ENCODE measurements around the gene ACP5. TPM values are rescaled to one million over a fixed set of nuclear protein-coding genes. Genes with fewer than 3 reads are reported as not detected.

ACP5 gene
- polyA plus RNA-seq, 1 donor from 2014 or later: not detected

DNA sequence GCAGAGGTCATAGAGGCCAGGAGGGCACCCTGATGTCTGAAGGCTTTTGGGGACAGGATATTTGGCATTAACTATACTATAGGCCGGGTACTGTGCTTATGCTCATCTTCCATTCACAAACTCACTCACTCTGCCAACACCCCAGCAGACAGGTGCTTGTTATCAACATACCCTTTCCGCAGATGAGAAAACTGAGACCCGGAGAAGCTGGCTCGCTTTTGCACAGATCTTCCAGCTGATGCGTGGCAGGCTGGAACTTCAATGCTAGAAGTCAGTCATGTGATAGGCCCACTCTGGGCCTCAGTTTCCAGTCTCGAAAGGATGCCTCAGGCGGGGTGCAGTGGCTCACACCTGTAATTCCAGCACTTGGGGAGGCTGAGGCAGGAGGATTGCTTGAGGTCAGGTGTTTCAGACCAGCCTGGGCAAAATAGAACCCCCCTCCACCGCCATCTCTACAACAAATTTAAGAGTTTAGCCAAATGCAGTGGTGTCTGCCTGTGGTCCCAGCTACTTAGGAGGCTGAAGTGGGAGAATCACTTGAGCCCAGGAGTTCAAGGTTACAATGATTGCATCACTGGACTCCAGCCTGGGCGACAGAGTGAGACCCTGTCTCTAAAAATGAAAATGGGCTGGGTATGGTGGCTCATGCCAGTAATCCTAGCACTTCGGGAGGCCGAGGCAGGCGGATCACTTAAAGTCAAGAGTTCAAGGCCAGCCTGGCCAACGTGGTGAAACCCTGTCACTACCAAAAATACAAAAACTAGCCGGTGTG is 29.3 kb downstream of the ACP5 start:
- Histone ChIP-seq H3K4me2 (ENCODE audit: low read length) (no peak overlapping the region), H4K20me1 (ENCODE audit: insufficient read depth) (no peaks in the 10 kb centered on the region), H3K36me3 (ENCODE audit: insufficient read depth, low read length) (no peaks in the 10 kb centered on the region), H3K9me2 (ENCODE audit: insufficient read depth, low read length) (no peaks in the 10 kb centered on the region), H3K27me3 (ENCODE audit: insufficient read depth, low read depth, low read length) (no peaks in the 10 kb centered on the region), H3F3A (ENCODE audit: insufficient read depth, low read length, poor library complexity, severe bottlenecking) (no peaks in the 10 kb centered on the region), H3K79me2 (replicated peaks; ENCODE audit: insufficient read depth, low read length) (no peaks in the 10 kb centered on the region), H3K9me3 (ENCODE audit: low read length) (no peaks in the 10 kb centered on the region), H3K27ac (ENCODE audit: low read length) (no peak overlapping the region), H2AFZ (ENCODE audit: low read depth, low read length) (no peak overlapping the region), H3K9ac (ENCODE audit: low read length) (no peak overlapping the region), H3K4me3 (ENCODE audit: low read length) (no peak overlapping the region)
- TF ChIP-seq SMC3 (conservative IDR thresholded peaks at IDR 0.05; ENCODE audit: poor library complexity) (no peak), TAF1 (IDR thresholded peaks at IDR 0.05; ENCODE audit: low read depth) (no peak), EP300 (conservative IDR thresholded peaks at IDR 0.05; ENCODE audit: poor library complexity, severe bottlenecking) (no peak), EZH2 (IDR thresholded peaks at IDR 0.05; ENCODE audit: borderline replicate concordance, insufficient read depth, low read length, poor library complexity, severe bottlenecking) (no peak), RAD21 (conservative IDR thresholded peaks at IDR 0.05) (no peak), REST (IDR thresholded peaks at IDR 0.05; ENCODE audit: borderline replicate concordance) (no peak), MXI1 (conservative IDR thresholded peaks at IDR 0.05; ENCODE audit: poor library complexity, severe bottlenecking) (no peak), POLR2AphosphoS5 (IDR thresholded peaks at IDR 0.05) (no peak)
- TF ChIP-seq, protein P1, sequence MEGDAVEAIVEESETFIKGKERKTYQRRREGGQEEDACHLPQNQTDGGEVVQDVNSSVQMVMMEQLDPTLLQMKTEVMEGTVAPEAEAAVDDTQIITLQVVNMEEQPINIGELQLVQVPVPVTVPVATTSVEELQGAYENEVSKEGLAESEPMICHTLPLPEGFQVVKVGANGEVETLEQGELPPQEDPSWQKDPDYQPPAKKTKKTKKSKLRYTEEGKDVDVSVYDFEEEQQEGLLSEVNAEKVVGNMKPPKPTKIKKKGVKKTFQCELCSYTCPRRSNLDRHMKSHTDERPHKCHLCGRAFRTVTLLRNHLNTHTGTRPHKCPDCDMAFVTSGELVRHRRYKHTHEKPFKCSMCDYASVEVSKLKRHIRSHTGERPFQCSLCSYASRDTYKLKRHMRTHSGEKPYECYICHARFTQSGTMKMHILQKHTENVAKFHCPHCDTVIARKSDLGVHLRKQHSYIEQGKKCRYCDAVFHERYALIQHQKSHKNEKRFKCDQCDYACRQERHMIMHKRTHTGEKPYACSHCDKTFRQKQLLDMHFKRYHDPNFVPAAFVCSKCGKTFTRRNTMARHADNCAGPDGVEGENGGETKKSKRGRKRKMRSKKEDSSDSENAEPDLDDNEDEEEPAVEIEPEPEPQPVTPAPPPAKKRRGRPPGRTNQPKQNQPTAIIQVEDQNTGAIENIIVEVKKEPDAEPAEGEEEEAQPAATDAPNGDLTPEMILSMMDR (IDR thresholded peaks at IDR 0.05; ENCODE audit: poor library complexity, severe bottlenecking): no peak

- no peak overlapping the region for H3K4me2 ChIP-seq (ENCODE audit: low read length)
- no peaks in the 10 kb centered on the region for H3K27me3 ChIP-seq (ENCODE audit: insufficient read depth, low read depth, low read length)
- no peak for TF ChIP-seq MXI1 (conservative IDR thresholded peaks at IDR 0.05; ENCODE audit: poor library complexity, severe bottlenecking)
- no peak for TF ChIP-seq REST (IDR thresholded peaks at IDR 0.05; ENCODE audit: borderline replicate concordance)
- TF ChIP-seq EZH2 (IDR thresholded peaks at IDR 0.05; ENCODE audit: borderline replicate concordance, insufficient read depth, low read length, poor library complexity, severe bottlenecking): no peak
- TF ChIP-seq POLR2AphosphoS5 (IDR thresholded peaks at IDR 0.05): no peak
- TF ChIP-seq EP300 (conservative IDR thresholded peaks at IDR 0.05; ENCODE audit: poor library complexity, severe bottlenecking): no peak
- no peak for TF ChIP-seq RAD21 (conservative IDR thresholded peaks at IDR 0.05)
- no peak for TF ChIP-seq SMC3 (conservative IDR thresholded peaks at IDR 0.05; ENCODE audit: poor library complexity)
- TF ChIP-seq, protein P1 (IDR thresholded peaks at IDR 0.05; ENCODE audit: poor library complexity, severe bottlenecking): no peak
- no peak for TF ChIP-seq TAF1 (IDR thresholded peaks at IDR 0.05; ENCODE audit: low read depth)
Observed at GRCh38 chr19:11541238-11541637, 36.2 kb downstream of the ACP5 start.

More at GRCh38 chr19:11541238-11541637, 36.2 kb downstream of the ACP5 start:
- Histone ChIP-seq H4K20me1 (ENCODE audit: insufficient read depth) (no peaks in the 10 kb centered on the region), H2AFZ (ENCODE audit: low read depth, low read length) (no peak overlapping the region), H3K9me2 (ENCODE audit: insufficient read depth, low read length) (no peaks in the 10 kb centered on the region), H3K36me3 (ENCODE audit: insufficient read depth, low read length) (no peaks in the 10 kb centered on the region), H3K27ac (ENCODE audit: low read length) (no peak overlapping the region), H3K9ac (ENCODE audit: low read length) (no peak overlapping the region), H3K79me2 (replicated peaks; ENCODE audit: insufficient read depth, low read length) (no peaks in the 10 kb centered on the region), H3F3A (ENCODE audit: insufficient read depth, low read length, poor library complexity, severe bottlenecking) (no peaks in the 10 kb centered on the region), H3K9me3 (ENCODE audit: low read length) (no peaks in the 10 kb centered on the region), H3K4me3 (ENCODE audit: low read length) (no peak overlapping the region)
